Fibroblast of lung (primary cell): ENCODE data around the gene ZBTB32. TPM values are rescaled to one million over a fixed set of nuclear protein-coding genes. Genes with fewer than 3 reads are reported as not detected.

ENCODE experiments used
- DNase-seq, 2 donors: peaks; one replicate each; pipeline versions ENCODE4 v3.0.0 to v3.0.0-alpha.2; 2010; ENCODE audit warnings: low read depth in 2 of 2
- H2AFZ ChIP-seq: 2 replicates; pipeline ENCODE4 v1.5.1; 2012; ENCODE audit warnings: low read length, control low read depth, inconsistent platforms
- H3K27ac ChIP-seq: 2 replicates; pipeline ENCODE4 v1.5.1; 2011; ENCODE audit warnings: low read length, control low read depth; ENCODE audit not compliant: insufficient read depth
- H3K27me3 ChIP-seq: 2 replicates; pipeline ENCODE4 v1.5.1; 2011; ENCODE audit warnings: mild to moderate bottlenecking, low read length; ENCODE audit not compliant: control insufficient read depth, insufficient read depth
- H3K36me3 ChIP-seq: 2 replicates; pipeline ENCODE4 v1.5.1; 2011; ENCODE audit warnings: low read length; ENCODE audit not compliant: control insufficient read depth, insufficient read depth
- H3K4me1 ChIP-seq: 2 replicates; pipeline ENCODE4 v1.5.1; 2011; ENCODE audit warnings: low read length; ENCODE audit not compliant: control insufficient read depth, insufficient read depth; ENCODE audit errors: extremely low read depth
- H3K4me2 ChIP-seq: 2 replicates; pipeline ENCODE4 v1.5.1; 2011; ENCODE audit warnings: low read length, control low read depth; ENCODE audit not compliant: insufficient read depth; ENCODE audit errors: extremely low read depth
- H3K4me3 ChIP-seq, 4 experiments: fragments of 200-600 bp in 1 of 4; sonication (generic) in 1 of 4; replicated peaks in 1 of 4; 2 replicates each; pipeline ENCODE4 v1.5.1; 2011 to 2016; ENCODE audit warnings: low read length in 4 of 4, low read depth in 3 of 4, mild to moderate bottlenecking in 3 of 4, control low read depth in 2 of 4, inconsistent platforms in 1 of 4, mixed read lengths in 1 of 4; ENCODE audit not compliant: insufficient read depth in 1 of 4; ENCODE audit errors: control extremely low read depth in 1 of 4
- H3K79me2 ChIP-seq: 2 replicates; pipeline ENCODE4 v1.5.1; 2012; ENCODE audit warnings: mild to moderate bottlenecking, low read length, inconsistent platforms; ENCODE audit not compliant: control insufficient read depth, insufficient read depth
- H3K9ac ChIP-seq: 2 replicates; pipeline ENCODE4 v1.5.1; 2011; ENCODE audit warnings: mild to moderate bottlenecking, low read length, control low read depth; ENCODE audit not compliant: insufficient read depth
- H3K9me3 ChIP-seq: 2 replicates; pipeline ENCODE4 v1.5.1; 2012; ENCODE audit warnings: low read depth, low read length; ENCODE audit not compliant: control insufficient read depth, insufficient read depth
- H4K20me1 ChIP-seq: 2 replicates; pipeline ENCODE4 v1.5.1; 2011; ENCODE audit warnings: low read length; ENCODE audit not compliant: control insufficient read depth, insufficient read depth; ENCODE audit errors: extremely low read depth
- EZH2 ChIP-seq: IDR thresholded peaks from 2 replicates; pipeline ENCODE4 v1.5.1; 2012; ENCODE audit warnings: low read length, control low read depth, mild to moderate bottlenecking; ENCODE audit errors: missing control alignments
- polyA plus RNA-seq, 2 donors: library from polyadenylated mRNA; depleted of rRNA in 1 of 2; stranded (reverse) in 1 of 2; unstranded in 1 of 2; fragments of >200 nt; gene quantifications; 2 replicates each; pipeline ENCODE4 v1.2.1, GENCODE V29; 2011 to 2012; ENCODE audit warnings: missing spikeins in 1 of 2
- total RNA-seq: library from RNA; depleted of rRNA; stranded (reverse); fragments of >200 nt; gene quantifications from 2 replicates; pipeline ENCODE4 v1.2.1, GENCODE V29; 2014
- TF ChIP-seq, protein P1 (sequence below), 2 donors: IDR thresholded peaks in 1 of 2; conservative IDR thresholded peaks in 1 of 2; 1 replicate in 1 of 2; 2 replicates in 1 of 2; pipeline ENCODE4 v1.5.1; 2011 to 2012; ENCODE audit warnings: low read length in 2 of 2, control low read depth in 1 of 2, inconsistent platforms in 1 of 2, low read depth in 1 of 2, mild to moderate bottlenecking in 1 of 2

ZBTB32 gene
- total and polyA plus RNA-seq, 2 donors (not counting 1 experiment from before 2014, with no cell fraction given): not detected

DNA sequence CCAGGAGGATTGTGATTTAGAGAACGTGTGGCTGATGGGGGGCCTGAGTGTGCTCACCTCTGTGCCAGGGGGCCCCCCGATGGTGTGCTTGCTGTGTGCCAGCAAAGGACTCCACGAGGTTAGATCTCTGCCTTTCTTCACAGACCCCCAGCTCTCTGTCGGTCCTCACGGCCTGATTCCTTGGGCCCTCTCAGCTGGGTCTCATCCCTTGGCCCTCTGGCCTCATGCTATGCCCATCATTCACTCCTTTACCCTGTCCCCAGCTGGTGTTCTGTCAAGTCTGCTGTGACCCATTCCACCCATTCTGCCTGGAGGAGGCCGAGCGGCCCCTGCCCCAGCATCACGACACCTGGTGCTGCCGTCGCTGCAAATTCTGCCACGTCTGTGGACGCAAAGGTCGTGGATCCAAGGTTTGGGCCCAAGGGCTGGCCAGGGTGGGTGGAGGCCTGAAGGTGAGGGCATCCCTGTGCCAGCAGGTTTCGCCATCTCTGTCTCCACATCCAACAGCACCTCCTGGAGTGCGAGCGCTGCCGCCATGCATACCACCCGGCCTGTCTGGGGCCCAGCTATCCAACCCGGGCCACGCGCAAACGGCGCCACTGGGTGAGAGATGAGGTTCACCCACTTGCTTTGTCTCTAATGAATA is 21.0 kb downstream of the ZBTB32 start:
- Histone ChIP-seq H3K9ac (no peak overlapping the region), H3K27ac (no peak overlapping the region), H3K9me3 (no peaks in the 10 kb centered on the region), H4K20me1 (no peaks in the 10 kb centered on the region), H3K4me2 (no peak overlapping the region), H3K4me1 (no peaks in the 10 kb centered on the region), H3K36me3 (peaks cover 57% of the 10 kb centered on the region), H3K27me3 (no peaks in the 10 kb centered on the region), H3K79me2 (peaks cover 11% of the 10 kb centered on the region), H2AFZ (no peak overlapping the region), H3K4me3 (no peak overlapping the region)
- DNase-seq: no peak
- TF ChIP-seq EZH2: no peak
- TF ChIP-seq, protein P1, sequence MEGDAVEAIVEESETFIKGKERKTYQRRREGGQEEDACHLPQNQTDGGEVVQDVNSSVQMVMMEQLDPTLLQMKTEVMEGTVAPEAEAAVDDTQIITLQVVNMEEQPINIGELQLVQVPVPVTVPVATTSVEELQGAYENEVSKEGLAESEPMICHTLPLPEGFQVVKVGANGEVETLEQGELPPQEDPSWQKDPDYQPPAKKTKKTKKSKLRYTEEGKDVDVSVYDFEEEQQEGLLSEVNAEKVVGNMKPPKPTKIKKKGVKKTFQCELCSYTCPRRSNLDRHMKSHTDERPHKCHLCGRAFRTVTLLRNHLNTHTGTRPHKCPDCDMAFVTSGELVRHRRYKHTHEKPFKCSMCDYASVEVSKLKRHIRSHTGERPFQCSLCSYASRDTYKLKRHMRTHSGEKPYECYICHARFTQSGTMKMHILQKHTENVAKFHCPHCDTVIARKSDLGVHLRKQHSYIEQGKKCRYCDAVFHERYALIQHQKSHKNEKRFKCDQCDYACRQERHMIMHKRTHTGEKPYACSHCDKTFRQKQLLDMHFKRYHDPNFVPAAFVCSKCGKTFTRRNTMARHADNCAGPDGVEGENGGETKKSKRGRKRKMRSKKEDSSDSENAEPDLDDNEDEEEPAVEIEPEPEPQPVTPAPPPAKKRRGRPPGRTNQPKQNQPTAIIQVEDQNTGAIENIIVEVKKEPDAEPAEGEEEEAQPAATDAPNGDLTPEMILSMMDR (conservative IDR thresholded peaks at IDR 0.05 in 1 of 2, IDR thresholded peaks at IDR 0.05 in 1 of 2; ENCODE audit: low read depth in 1 of 2, low read length in 2 of 2): no peak

DNA sequence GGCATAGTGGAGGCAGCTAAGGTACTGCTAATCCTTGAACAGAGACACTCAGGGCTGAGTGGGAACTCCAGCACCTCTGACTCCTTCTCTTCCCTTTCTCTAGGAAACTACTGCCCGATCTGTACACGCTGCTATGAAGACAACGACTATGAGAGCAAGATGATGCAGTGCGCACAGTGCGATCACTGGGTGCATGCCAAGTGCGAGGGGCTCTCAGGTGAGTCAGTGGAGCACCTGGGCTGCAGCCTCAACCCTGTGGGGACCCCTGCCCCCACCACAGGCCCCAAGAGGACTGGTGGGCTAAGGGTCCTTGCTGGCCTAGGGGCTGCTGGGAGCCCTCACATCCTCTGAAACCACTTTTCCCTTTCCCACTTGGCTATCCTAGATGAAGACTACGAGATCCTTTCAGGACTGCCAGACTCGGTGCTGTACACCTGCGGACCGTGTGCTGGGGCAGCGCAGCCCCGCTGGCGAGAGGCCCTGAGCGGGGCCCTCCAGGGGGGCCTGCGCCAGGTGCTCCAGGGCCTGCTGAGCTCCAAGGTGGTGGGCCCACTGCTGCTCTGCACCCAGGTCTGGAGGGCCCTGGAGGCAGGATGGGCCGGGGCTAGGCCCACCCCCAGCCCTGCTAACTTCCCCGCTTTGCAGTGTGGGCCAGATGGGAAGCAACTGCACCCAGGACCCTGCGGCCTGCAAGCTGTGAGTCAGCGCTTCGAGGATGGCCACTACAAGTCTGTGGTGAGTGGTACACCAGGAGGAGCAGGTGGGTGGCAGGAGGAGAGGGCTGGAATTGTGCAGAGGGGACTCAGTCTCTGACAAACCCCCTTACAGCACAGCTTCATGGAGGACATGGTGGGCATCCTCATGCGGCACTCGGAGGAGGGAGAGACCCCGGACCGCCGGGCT is 22.9 kb downstream of the ZBTB32 start:
- no peaks in the 10 kb centered on the region for H3K9me3 ChIP-seq
- H4K20me1 ChIP-seq: no peaks in the 10 kb centered on the region
- DNase-seq: no peak
- no peak for TF ChIP-seq EZH2
- TF ChIP-seq, protein P1 (conservative IDR thresholded peaks at IDR 0.05 in 1 of 2, IDR thresholded peaks at IDR 0.05 in 1 of 2; ENCODE audit: low read depth in 1 of 2, low read length in 2 of 2): no peak
- H3K36me3 ChIP-seq: peaks cover 63% of the 10 kb centered on the region
- H3K27ac ChIP-seq: no peak overlapping the region
- H2AFZ ChIP-seq: no peak overlapping the region
- H3K27me3 ChIP-seq: no peaks in the 10 kb centered on the region
- H3K9ac ChIP-seq: no peak overlapping the region
- H3K79me2 ChIP-seq: no peaks in the 10 kb centered on the region
- H3K4me1 ChIP-seq: no peaks in the 10 kb centered on the region
- H3K4me3 ChIP-seq: no peak overlapping the region
- H3K4me2 ChIP-seq: no peak overlapping the region

DNA sequence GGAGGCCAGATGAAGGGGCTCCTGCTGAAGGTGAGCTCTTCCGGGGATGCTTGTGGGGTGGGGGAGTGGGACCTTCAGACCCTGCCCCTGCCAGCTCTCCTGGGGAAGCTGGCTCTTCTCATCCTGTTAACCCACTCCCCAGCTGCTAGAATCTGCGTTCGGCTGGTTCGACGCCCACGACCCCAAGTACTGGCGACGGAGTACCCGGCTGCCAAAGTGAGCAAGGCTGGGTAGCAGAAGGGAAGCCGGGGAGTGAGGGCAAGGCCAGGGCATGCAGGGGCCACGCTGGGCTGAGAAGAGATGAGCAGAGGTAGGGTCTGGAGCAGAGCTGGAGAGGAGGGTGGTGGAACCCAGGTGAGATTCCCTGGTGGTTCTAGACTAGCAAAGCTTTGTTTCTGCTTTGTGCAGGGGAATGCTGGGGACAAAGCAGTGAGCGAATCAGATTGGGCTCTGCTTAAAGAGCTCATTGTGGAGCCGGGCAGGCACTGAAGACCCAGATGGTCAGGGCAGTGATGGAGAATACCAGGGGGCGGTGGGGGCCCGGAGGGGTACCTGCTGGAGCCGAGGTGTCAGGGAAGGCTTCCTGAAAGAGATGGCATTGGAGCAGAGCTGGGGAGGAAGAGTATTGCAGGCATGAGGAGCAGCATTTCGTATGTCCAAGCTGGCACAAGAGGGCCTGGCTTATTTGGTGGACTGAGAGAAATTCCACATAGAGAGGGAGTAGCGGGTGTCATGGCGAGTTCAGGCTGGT is 23.8 kb downstream of the ZBTB32 start:
- no peak overlapping the region for H2AFZ ChIP-seq
- H3K9me3 ChIP-seq: no peaks in the 10 kb centered on the region
- H3K36me3 ChIP-seq: peaks cover 60% of the 10 kb centered on the region
- no peak for DNase-seq
- no peak overlapping the region for H3K9ac ChIP-seq
- H3K4me1 ChIP-seq: no peaks in the 10 kb centered on the region
- no peak overlapping the region for H3K4me2 ChIP-seq
- H3K27ac ChIP-seq: no peak overlapping the region
- H4K20me1 ChIP-seq: no peaks in the 10 kb centered on the region
- H3K27me3 ChIP-seq: no peaks in the 10 kb centered on the region
- no peak overlapping the region for H3K4me3 ChIP-seq
- H3K79me2 ChIP-seq: no peaks in the 10 kb centered on the region
- no peak for TF ChIP-seq EZH2
- TF ChIP-seq, protein P1 (conservative IDR thresholded peaks at IDR 0.05 in 1 of 2, IDR thresholded peaks at IDR 0.05 in 1 of 2; ENCODE audit: low read depth in 1 of 2, low read length in 2 of 2): no peak
